HG03095 (cell line): ENCODE measurements around the gene DHRS7B.

Source experiments
- ATAC-seq: cut with Tn5 transposase; IDR thresholded peaks from one replicate; pipeline ENCODE4 v1.9.1; 2021; ENCODE audit warnings: moderate library complexity; ENCODE audit not compliant: unreplicated experiment

DHRS7B gene

GRCh38 chr17:21232033-21232749 lies 105.4 kb downstream of the DHRS7B start:
- ATAC-seq: no peak

GRCh38 chr17:21233581-21234347 lies 107.0 kb downstream of the DHRS7B start:
- no peak for ATAC-seq

- no peak for ATAC-seq
Measured at GRCh38 chr17:21235921-21236320, 109.2 kb downstream of the DHRS7B start.

GRCh38 chr17:21239680-21240368 lies 113.1 kb downstream of the DHRS7B start:
- no peak for ATAC-seq

- ATAC-seq: no peak
Measured at GRCh38 chr17:21240369-21241055, 113.7 kb downstream of the DHRS7B start.
